GM18511 (cell line): Measurements from ENCODE around the gene GLRX.
"Not testable (repeated sequence)": the region's sequence is repeated elsewhere in the genome, so short reads cannot be mapped to it uniquely, and the experiment has no call there.

Source experiments
- ATAC-seq: cut with Tn5 transposase; IDR thresholded peaks from one replicate; pipeline ENCODE4 v1.9.1; 2021; ENCODE audit warnings: mild to moderate bottlenecking, moderate library complexity; ENCODE audit not compliant: unreplicated experiment

GLRX gene

GRCh38 chr5:95853490-95853889, 31.0 kb upstream of the GLRX start:
- ATAC-seq: no peak

GRCh38 chr5:95852567-95852966, 30.0 kb upstream of the GLRX start:
- no peak for ATAC-seq

- not testable (repeated sequence) for ATAC-seq
Observed at GRCh38 chr5:95851141-95851540, 28.6 kb upstream of the GLRX start.

- no peak for ATAC-seq
Observed at GRCh38 chr5:95850391-95850894, 27.9 kb upstream of the GLRX start.

GRCh38 chr5:95848701-95849100, 26.2 kb upstream of the GLRX start:
- ATAC-seq: no peak

GRCh38 chr5:95847261-95847592, 24.7 kb upstream of the GLRX start:
- ATAC-seq: no peak

- ATAC-seq: peak; percentile 63
Observed at GRCh38 chr5:95846554-95847260, 24.2 kb upstream of the GLRX start.

- ATAC-seq: no peak
Observed at GRCh38 chr5:95845391-95845790, 22.9 kb upstream of the GLRX start.

GRCh38 chr5:95843733-95844223, 21.3 kb upstream of the GLRX start:
- ATAC-seq: no peak

- ATAC-seq: peak; percentile 94
Observed at GRCh38 chr5:95842854-95843544, 20.5 kb upstream of the GLRX start.

GRCh38 chr5:95841914-95842812, 19.6 kb upstream of the GLRX start:
- ATAC-seq: no peak

- no peak for ATAC-seq
Observed at GRCh38 chr5:95840956-95841705, 18.6 kb upstream of the GLRX start.

- ATAC-seq: no peak
Observed at GRCh38 chr5:95839658-95840057, 17.1 kb upstream of the GLRX start.

GRCh38 chr5:95838556-95838955, 16.0 kb upstream of the GLRX start:
- no peak for ATAC-seq

GRCh38 chr5:95838001-95838520, 15.5 kb upstream of the GLRX start:
- ATAC-seq: no peak

- ATAC-seq: no peak
Observed at GRCh38 chr5:95837492-95837891, 15.0 kb upstream of the GLRX start.

GRCh38 chr5:95836971-95837370, 14.4 kb upstream of the GLRX start:
- ATAC-seq: not testable (repeated sequence)

- peak; percentile 29 for ATAC-seq
Observed at GRCh38 chr5:95836544-95836943, 14.0 kb upstream of the GLRX start.

GRCh38 chr5:95835682-95836385, 13.3 kb upstream of the GLRX start:
- no peak for ATAC-seq

- ATAC-seq: no peak
Observed at GRCh38 chr5:95832664-95833063, 10.1 kb upstream of the GLRX start.
